ENCODE data around the gene PML.

DNA sequence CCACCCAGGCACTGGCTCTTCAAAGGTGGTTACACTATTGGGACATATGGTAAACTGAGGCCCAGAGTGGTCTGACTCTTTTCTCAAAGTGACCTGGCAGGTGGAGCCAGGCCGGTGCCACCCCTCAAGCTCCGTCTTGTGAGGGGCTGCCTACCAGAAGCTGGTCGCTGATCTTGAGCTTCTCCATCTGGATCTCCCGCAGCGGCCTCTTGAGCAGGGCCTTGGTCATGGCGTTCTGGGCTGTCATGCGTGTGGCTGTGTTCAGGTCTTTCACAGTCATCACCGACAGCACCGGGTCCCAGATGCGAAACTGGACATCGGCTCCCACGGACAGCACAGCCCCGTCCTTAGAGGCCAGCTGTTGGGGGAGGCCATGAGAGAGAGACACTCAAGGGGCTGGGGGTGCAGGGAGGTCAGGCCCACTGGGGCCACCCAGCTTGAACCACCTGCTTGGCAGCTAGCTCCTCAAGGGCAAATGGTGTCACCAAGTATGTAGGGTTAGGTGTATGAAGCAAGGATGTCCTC, 6.0 kb upstream of the PML start:
- TF ChIP-seq, protein P1, sequence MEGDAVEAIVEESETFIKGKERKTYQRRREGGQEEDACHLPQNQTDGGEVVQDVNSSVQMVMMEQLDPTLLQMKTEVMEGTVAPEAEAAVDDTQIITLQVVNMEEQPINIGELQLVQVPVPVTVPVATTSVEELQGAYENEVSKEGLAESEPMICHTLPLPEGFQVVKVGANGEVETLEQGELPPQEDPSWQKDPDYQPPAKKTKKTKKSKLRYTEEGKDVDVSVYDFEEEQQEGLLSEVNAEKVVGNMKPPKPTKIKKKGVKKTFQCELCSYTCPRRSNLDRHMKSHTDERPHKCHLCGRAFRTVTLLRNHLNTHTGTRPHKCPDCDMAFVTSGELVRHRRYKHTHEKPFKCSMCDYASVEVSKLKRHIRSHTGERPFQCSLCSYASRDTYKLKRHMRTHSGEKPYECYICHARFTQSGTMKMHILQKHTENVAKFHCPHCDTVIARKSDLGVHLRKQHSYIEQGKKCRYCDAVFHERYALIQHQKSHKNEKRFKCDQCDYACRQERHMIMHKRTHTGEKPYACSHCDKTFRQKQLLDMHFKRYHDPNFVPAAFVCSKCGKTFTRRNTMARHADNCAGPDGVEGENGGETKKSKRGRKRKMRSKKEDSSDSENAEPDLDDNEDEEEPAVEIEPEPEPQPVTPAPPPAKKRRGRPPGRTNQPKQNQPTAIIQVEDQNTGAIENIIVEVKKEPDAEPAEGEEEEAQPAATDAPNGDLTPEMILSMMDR (conservative IDR thresholded peaks at IDR 0.05; ENCODE audit: low read depth, low read length), result no peak
- TF ChIP-seq NFE2L2 (IDR thresholded peaks at IDR 0.05; ENCODE audit: low read depth, low read length), result no peak
- TF ChIP-seq POLR2A (IDR thresholded peaks at IDR 0.05; ENCODE audit: low read depth, low read length), result no peak
- TF ChIP-seq BHLHE40 (IDR thresholded peaks at IDR 0.05; ENCODE audit: low read depth, low read length), result no peak
- no peak for TF ChIP-seq FOS (IDR thresholded peaks at IDR 0.05; ENCODE audit: low read depth, low read length)
- TF ChIP-seq RAD21 (IDR thresholded peaks at IDR 0.05; ENCODE audit: low read length), result no peak
- no peak for TF ChIP-seq SMC3 (IDR thresholded peaks at IDR 0.05; ENCODE audit: low read depth, low read length)
- TF ChIP-seq, protein P2, sequence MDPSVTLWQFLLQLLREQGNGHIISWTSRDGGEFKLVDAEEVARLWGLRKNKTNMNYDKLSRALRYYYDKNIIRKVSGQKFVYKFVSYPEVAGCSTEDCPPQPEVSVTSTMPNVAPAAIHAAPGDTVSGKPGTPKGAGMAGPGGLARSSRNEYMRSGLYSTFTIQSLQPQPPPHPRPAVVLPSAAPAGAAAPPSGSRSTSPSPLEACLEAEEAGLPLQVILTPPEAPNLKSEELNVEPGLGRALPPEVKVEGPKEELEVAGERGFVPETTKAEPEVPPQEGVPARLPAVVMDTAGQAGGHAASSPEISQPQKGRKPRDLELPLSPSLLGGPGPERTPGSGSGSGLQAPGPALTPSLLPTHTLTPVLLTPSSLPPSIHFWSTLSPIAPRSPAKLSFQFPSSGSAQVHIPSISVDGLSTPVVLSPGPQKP (IDR thresholded peaks at IDR 0.05; ENCODE audit: borderline replicate concordance, low read depth, low read length), result no peak
- no peak for TF ChIP-seq RCOR1 (IDR thresholded peaks at IDR 0.05; ENCODE audit: insufficient replicate concordance, low read length)
- TF ChIP-seq, protein P3, sequence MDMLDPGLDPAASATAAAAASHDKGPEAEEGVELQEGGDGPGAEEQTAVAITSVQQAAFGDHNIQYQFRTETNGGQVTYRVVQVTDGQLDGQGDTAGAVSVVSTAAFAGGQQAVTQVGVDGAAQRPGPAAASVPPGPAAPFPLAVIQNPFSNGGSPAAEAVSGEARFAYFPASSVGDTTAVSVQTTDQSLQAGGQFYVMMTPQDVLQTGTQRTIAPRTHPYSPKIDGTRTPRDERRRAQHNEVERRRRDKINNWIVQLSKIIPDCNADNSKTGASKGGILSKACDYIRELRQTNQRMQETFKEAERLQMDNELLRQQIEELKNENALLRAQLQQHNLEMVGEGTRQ (IDR thresholded peaks at IDR 0.05; ENCODE audit: low read depth, low read length), result no peak
- no peak for TF ChIP-seq MXI1 (IDR thresholded peaks at IDR 0.05; ENCODE audit: borderline replicate concordance, low read depth, low read length)

Measured in IMR-90 (cell line).